Left ventricle myocardium inferior (tissue), 1 donor: ENCODE results near the gene MED9. TPM values are rescaled to one million over a fixed set of nuclear protein-coding genes. Genes with fewer than 3 reads are reported as not detected.

Experiments
- DNase-seq: peaks from one replicate; pipeline ENCODE4 v3.0.0-alpha.2; 2020
- H3K27ac ChIP-seq: fragments of 200-600 bp; replicated peaks from 2 replicates; pipeline ENCODE4 v1.8.0; 2021
- H3K27me3 ChIP-seq: fragments of 200-600 bp; 2 replicates; pipeline ENCODE4 v1.8.0; 2021; ENCODE audit warnings: low read depth
- H3K36me3 ChIP-seq: fragments of 200-600 bp; 2 replicates; pipeline ENCODE4 v1.8.0; 2021
- H3K4me1 ChIP-seq: fragments of 200-600 bp; 2 replicates; pipeline ENCODE4 v1.8.0; 2021
- H3K4me3 ChIP-seq: fragments of 200-600 bp; 2 replicates; pipeline ENCODE4 v1.8.0; 2021; ENCODE audit warnings: mild to moderate bottlenecking, moderate library complexity
- H3K9me3 ChIP-seq: fragments of 200-600 bp; replicated peaks from 2 replicates; pipeline ENCODE4 v1.8.0; 2021
- intact Hi-C: fragments of 100-400 bp; cut with micrococcal nuclease; formaldehyde crosslinking; loops from one replicate; pipeline ENCODE4 v1.11.0; 2022
- total RNA-seq: library from RNA; stranded (reverse); fragmentation: NEBNext Ultra II Directional; extraction: Animal tissue kit (Norgen Biotek cat#: 25700); gene quantifications from one replicate; pipeline ENCODE4 v1.2.1, GENCODE V29; 2021
- TF ChIP-seq, protein P1 (sequence below): fragments of 200-600 bp; IDR thresholded peaks from 2 replicates; pipeline ENCODE4 v1.8.0; 2021; ENCODE audit warnings: antibody characterized with exemption, mild to moderate bottlenecking, borderline replicate concordance
- donor health status: DM: no; HTN: yes; CAD: no; lungs with severe emphysema.

Gene MED9
- total RNA-seq, 1 donor from 2014 or later, result 34.1 TPM

DNA sequence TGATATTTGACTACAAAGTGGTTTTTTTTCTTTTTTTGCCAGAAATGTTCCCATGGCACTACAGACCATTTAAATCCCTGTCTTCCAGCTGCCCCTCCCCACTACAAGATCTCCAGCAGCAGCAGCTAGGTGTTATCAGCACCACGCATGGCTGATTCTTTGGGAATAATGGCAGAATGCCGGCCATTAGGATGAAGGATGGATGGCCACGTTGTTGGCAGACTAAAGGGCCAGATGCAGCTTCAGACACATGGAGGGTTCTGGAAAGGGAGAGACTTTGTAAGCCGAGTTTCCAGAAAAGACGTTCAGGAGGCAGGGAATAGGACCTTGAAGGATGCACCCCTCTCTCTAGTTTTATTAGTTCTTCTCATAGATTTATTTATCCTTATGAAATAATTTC lies 10.3 kb upstream of the MED9 start:
- H3K9me3 ChIP-seq, result no peaks in the 10 kb centered on the region
- H3K4me3 ChIP-seq, result no peak overlapping the region
- H3K27me3 ChIP-seq, result peaks cover 12% of the 10 kb centered on the region
- no peak for DNase-seq
- no peak overlapping the region for H3K27ac ChIP-seq
- no peaks in the 10 kb centered on the region for H3K36me3 ChIP-seq
- intact Hi-C loops, result no loop called here
- peaks cover 11% of the 10 kb centered on the region for H3K4me1 ChIP-seq
- TF ChIP-seq, protein P1, sequence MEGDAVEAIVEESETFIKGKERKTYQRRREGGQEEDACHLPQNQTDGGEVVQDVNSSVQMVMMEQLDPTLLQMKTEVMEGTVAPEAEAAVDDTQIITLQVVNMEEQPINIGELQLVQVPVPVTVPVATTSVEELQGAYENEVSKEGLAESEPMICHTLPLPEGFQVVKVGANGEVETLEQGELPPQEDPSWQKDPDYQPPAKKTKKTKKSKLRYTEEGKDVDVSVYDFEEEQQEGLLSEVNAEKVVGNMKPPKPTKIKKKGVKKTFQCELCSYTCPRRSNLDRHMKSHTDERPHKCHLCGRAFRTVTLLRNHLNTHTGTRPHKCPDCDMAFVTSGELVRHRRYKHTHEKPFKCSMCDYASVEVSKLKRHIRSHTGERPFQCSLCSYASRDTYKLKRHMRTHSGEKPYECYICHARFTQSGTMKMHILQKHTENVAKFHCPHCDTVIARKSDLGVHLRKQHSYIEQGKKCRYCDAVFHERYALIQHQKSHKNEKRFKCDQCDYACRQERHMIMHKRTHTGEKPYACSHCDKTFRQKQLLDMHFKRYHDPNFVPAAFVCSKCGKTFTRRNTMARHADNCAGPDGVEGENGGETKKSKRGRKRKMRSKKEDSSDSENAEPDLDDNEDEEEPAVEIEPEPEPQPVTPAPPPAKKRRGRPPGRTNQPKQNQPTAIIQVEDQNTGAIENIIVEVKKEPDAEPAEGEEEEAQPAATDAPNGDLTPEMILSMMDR, result no peak

- peaks cover 12% of the 10 kb centered on the region for H3K27me3 ChIP-seq
- TF ChIP-seq, protein P1, result no peak
- no peak overlapping the region for H3K27ac ChIP-seq
- no peaks in the 10 kb centered on the region for H3K36me3 ChIP-seq
- intact Hi-C loops, result no loop called here
- no peak for DNase-seq
- no peaks in the 10 kb centered on the region for H3K9me3 ChIP-seq
- H3K4me1 ChIP-seq, result peaks cover 11% of the 10 kb centered on the region
- no peak overlapping the region for H3K4me3 ChIP-seq
Measured at GRCh38 chr17:17467016-17467415, 9.8 kb upstream of the MED9 start.

GRCh38 chr17:17467720-17468119 lies 9.1 kb upstream of the MED9 start:
- Histone ChIP-seq H3K27me3 (peaks cover 12% of the 10 kb centered on the region), H3K9me3 (no peaks in the 10 kb centered on the region), H3K4me1 (peaks cover 11% of the 10 kb centered on the region), H3K4me3 (no peak overlapping the region), H3K27ac (no peak overlapping the region), H3K36me3 (no peaks in the 10 kb centered on the region)
- TF ChIP-seq, protein P1, result no peak
- DNase-seq, result no peak
- intact Hi-C loops, result no loop called here

- intact Hi-C loops, result no loop called here
- DNase-seq, result no peak
- H3K36me3 ChIP-seq, result no peaks in the 10 kb centered on the region
Measured at GRCh38 chr17:17468217-17469010, 8.4 kb upstream of the MED9 start.

DNA sequence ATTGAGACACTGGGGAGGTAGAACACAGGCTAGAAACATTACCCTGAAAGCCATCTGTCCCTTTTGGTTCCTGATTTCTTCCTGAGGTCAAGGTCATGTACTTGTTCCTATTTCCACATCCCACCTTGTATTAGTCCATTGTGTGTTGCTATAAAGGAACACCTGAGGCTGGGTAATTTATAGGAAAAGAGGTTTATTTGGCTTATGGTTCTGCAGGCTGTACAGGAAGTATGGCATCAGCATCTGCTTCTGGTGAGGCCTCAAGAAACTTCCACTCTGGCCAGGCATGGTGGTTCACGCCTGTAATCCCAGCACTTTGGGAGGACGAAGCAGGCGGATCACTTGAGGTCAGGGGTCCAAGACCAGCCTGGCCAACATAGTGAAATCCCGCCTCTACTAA lies 7.4 kb upstream of the MED9 start:
- DNase-seq, result no peak
- Histone ChIP-seq H3K36me3 (no peaks in the 10 kb centered on the region), H3K4me1 (peaks cover 11% of the 10 kb centered on the region), H3K27me3 (peaks cover 12% of the 10 kb centered on the region), H3K9me3 (no peaks in the 10 kb centered on the region), H3K27ac (no peak overlapping the region), H3K4me3 (no peak overlapping the region)
- TF ChIP-seq, protein P1, result no peak
- intact Hi-C loops, result no loop called here

More at GRCh38 chr17:17468217-17469010, 8.4 kb upstream of the MED9 start:
- Histone ChIP-seq H3K27ac (no peak overlapping the region), H3K4me3 (no peak overlapping the region), H3K4me1 (peaks cover 11% of the 10 kb centered on the region), H3K9me3 (no peaks in the 10 kb centered on the region), H3K27me3 (peaks cover 12% of the 10 kb centered on the region)
- TF ChIP-seq, protein P1, result no peak
